GM04504 (cell line): ENCODE data around the gene PIAS1.
"Not testable (repeated sequence)": the region's sequence is repeated elsewhere in the genome, so short reads cannot be mapped to it uniquely, and the experiment has no call there.

ENCODE experiments used
- DNase-seq: peaks from one replicate; pipeline ENCODE4 v3.0.0-alpha.2; 2012; ENCODE audit warnings: low read depth

PIAS1 gene

DNA sequence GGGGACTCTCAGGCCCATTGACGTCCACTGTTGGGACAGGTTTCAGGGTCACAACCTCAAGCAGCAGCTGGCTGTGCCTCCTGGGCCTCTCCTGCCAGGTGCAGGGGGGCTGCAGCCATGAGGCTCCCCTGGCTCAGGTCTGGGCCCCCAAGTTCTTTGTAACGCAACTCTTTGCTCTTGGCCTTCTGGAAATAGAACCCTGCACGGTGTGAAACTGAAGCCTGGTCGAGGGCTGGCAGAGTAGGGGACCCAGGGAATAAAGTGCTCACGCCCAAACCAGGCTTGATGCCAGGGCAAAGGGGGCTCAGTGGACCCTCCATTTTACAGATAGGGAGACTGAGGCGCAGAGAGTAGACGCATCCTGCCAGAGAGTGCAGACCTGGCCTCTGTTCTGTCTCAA, 150.2 kb downstream of the PIAS1 start:
- no peak for DNase-seq

DNA sequence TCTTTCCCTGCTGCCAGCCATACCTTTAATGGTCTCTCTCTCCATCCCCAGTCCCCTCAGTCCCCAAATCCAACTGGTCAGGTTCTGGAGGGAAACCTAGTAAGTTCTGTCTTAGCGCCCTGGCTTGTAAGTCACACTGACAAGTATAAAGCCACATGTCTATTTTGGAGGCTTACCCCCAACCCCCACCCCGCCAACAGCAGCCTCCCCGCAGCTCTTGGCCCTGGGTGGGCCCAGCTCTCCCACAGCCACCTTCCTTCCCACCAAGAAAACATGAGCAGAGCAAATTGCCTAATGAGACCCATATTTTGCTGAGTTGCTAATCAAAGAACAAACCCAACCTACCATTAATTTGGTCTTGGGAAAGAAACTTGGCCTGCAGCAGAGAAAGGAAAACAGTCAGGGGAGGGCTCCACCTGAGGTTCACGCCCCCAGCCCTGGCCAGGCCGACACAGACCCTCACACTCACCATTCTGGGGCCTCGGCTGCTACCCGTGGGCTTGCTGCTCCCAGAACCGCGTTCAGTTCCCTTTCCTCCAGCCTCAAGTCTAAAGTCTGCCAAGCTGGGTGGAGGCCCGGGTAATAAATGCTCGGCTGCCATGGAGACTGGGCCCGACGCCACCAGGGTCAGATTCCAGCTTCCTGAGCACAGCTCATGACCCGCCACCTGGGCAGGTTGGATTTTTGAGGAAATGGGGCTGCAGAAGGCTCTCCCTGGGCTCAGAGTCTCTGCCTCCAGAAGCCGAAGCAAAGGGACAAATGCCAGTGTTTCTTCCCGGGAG, 150.9 kb downstream of the PIAS1 start, which contains the start of gene CALML4:
Gene CALML4, minus strand, starts transcription at position 557 of the 782 bp plus-strand sequence. Its CDS starts 85 bp downstream, at position 472.
- no peak for DNase-seq

DNA sequence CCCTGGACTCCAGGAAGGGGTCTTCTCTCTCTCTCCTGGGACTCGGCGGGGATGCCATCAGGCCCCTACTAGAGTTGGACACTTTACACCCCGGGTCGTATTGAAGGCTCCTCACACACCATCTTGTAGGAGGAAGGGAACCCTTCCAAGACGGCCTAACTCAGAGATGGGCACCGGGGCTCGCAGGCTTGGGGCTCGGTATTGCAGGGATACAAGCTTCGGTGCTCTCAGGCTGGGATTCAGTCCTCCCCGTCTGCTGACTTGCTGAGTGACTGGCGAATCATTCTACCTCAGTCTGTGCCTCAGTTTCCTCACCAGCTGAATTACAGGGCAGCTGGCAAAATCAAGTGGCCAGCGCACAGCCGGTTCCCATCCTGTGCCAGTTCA, 151.4 kb downstream of the PIAS1 start:
- no peak for DNase-seq

DNA sequence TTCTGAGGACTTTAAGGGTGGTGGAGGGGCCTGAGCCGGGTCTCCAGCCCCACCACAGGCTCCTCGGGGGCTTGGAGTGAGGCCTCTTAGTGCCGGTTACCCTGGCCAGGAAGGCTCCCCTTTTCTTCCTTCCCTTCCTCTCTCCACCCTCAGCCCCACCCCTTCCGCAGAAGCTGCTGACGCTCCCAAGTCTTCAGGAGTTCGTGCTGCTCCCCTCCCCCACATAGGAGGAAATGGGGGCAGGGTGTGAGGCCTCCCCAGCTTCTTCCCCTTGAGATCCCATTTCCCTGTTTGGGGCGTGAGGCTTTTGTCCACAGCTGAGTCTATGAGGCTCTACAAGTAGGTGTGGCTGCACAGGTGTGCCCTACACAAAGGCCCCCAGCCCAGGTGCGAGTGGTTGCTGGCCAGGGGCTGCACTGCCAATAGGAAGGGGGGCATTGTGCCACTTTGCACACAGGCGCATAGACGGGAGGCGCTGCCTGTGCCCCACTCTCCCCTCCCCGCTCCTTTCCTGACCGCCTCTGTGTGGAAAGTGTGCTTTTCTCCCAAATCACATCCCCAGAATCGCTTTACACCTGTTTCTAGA, 151.9 kb downstream of the PIAS1 start:
- no peak for DNase-seq

DNA sequence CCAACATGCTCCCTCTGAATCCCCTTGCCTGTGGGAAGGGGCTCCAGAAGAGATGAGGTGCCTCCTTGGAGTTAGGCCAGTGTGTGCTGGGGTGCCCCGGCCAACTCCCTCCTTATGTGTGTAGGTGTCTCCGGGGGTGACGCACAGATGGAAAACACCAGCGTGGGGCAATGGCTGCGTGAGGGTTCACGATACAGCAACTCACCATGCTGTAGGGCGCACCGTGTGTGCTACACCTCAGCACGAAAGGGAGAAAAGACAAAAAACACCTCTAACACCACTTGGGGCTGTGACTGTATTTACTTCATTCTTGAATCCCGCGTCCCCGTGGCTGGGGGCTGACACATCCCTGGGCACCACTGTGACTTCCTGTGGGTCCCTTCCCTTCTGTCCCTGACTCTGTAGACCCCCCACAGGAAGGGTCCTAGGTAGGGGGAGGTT, 152.6 kb downstream of the PIAS1 start:
- no peak for DNase-seq

DNA sequence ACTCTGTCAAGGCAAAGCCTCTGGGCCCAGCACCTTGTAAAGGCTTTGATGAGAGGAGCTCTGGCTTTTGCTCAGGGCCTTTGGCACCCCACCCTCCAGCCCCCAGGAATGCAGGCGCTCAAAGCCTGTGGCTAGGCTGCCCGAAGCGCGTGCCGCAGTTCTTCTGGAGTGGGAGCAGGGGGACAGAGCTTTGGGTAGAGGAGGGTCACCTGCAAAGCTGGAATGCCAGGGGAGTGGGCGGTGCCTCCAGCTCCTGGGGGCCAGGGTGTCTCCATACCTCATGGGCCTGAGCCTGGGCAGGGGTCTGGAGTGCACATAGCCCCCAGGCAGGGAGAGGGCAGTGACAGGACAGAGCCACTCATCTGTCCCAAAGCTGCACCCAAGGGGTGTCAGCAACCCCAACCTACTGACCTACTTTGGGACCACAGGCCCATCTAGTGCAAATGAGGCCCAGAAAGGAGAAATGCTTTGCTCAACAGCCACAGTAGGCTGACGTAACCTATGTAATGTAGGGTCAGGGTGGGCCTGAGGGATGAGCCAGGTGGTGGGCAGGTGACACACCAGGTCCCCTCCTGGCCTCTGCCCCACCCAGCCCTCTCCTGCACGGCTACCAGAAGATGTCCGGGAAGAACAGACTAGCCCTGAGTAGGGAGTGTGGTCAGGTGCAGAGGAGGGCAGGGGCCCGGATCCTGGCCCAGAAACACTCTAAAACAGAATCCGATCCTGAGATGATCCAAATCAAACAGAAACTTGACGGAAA, 153.2 kb downstream of the PIAS1 start:
- DNase-seq, result no peak

DNA sequence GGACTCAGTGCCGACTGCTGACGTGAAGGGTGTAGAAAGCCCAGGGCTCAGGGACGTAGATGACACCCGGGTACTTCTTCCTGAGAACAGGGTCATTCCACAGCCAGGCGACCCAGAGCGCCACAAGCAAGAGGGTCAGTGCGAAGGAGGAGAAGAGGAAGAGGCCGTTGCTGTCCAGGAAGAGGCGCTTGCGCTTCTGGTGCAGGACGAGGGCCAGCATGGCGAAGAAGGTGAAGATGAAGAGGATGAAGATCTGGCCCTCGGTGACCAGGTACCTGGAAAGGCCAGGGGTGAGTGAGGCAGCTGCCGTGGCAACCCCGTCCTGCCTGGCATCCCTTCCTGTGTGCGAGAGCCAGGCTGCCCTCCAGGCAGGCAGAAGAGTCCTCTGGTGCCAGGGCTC, 154.0 kb downstream of the PIAS1 start:
- DNase-seq, result no peak

DNA sequence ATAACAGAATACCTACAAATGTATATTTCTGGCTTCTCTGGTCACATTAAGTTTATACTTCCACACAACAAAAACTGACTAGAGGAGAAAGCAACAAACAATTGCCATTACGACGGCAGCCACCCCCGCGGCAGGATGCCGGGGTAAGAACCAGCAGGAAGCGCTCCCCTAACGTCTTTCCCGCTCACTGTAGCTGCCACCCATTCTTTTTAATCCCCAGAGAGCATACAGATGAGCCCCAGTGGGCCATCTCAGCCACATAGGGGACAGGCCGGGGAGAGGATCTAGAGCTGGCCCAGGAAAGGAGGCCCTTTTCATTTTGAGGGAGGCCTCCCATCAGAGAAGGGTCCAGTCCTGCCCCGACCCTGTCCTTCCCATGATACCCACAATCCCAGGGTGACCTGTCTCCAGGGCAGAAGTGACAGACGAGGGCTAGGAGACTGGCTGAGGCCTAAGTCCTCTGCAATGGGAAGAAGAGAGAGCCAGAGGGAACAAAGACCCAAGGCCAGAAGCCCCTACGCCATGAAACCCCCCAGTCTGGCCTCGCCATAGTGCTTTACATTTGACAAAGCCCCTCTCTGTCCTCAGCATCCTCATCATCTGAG, 154.6 kb downstream of the PIAS1 start:
- DNase-seq, result no peak

DNA sequence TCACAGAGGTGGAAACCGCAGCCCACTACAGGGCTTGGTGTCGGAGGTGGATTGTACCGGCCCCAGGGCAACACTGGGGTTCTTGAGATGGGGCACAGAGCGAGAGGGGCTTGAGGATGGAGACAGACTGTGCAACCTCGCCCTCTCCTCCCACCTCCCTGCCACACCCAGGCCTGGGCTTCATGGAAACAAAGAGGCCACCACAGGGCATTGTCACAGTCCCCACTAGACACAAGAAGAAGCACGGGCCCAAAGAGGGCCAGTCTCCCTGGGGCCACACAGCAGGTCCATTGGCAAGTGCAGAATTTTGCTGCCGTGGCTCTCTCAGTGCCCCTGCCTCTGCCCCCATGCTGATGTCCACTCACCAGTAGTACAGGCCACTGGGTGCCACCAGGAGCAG, 155.2 kb downstream of the PIAS1 start:
- DNase-seq, result no peak

DNA sequence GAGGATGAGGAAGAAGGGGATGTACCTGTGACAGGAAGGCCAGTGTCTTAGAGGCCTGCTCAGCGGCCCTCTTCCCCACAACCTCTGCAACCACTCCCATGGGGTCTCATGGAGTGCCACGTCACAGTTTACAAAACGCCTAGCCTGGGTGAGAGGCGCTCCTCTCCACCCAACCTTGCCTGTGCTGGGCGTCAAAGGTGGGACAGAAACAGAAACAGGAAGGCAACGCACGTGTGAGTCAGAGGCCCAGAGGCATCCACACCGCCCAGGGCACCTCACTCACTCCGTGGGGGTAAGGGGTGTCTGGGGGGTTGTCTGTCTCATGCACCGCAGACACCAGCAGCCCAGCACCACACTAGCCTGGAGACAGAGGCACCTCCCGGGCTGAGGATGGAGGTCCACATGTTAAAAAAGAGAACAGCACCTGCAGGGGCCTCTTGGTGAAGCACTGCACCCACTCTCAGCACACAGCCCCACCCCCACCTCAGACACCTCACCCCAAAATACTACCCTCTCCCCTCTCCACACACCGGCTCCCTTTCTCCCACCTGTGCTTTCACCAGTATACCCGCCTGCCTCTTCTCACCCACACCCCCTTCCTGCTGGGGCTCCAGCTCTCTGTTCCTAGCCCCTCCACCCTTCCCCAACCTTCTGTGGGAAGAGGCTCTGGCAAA, 155.8 kb downstream of the PIAS1 start:
- DNase-seq, result no peak

DNA sequence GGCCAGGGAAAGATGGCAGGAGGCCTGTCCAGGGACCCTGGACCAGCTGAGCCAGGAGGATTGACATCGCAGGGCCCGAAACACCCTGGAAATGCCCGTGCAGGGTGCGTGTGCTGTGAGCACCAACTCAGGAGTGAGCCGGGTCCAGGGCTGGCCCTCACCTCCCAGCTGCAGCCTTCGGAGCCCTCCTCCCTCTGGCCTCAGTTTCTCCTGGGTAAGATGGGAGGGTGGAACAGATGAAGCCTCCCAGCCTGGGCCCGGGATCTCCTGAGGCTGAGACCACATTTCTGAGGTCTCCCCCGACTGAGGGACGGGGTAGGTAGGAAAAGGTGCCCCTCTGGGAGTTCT, 156.3 kb downstream of the PIAS1 start:
- no peak for DNase-seq

DNA sequence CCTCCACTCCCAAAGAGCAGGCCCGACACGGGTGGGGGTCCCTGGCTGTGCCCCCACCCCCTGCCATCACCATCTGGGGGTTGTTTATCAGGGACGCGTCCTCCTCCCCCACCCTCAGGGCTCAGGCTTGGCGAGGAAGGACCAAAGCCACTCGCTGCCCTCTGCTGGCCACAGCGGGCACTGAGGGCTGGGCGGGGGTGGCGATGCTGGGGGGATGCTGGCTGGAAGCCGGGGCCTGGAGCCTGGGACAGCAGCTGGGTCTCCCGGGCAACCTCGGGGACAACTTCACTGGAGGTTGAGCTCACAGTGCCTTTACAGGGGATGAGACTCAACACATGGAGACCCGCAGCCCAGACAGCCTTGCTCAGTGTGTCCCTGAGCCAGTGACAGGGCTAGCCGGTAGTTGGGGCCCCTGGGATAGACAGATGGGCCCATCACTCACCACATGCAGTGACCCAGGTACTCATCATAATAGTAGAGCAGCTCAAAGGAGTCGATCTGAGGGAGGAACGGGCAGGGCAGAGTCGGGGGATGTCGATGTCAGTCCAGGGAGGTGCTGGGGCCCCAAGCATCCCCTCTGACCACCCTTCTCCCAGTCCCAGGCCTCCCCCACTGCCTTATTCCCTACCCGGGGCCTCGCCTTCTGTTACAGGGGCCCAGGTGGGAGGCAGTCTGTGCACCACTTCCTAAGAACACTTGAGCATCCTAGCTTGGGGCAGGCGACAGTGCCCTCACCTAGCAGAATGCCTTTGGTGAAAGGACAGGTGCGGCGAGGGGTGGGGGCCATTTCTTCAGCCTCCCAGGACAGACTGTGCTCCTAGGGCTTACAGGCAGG, 156.9 kb downstream of the PIAS1 start:
- no peak for DNase-seq

DNA sequence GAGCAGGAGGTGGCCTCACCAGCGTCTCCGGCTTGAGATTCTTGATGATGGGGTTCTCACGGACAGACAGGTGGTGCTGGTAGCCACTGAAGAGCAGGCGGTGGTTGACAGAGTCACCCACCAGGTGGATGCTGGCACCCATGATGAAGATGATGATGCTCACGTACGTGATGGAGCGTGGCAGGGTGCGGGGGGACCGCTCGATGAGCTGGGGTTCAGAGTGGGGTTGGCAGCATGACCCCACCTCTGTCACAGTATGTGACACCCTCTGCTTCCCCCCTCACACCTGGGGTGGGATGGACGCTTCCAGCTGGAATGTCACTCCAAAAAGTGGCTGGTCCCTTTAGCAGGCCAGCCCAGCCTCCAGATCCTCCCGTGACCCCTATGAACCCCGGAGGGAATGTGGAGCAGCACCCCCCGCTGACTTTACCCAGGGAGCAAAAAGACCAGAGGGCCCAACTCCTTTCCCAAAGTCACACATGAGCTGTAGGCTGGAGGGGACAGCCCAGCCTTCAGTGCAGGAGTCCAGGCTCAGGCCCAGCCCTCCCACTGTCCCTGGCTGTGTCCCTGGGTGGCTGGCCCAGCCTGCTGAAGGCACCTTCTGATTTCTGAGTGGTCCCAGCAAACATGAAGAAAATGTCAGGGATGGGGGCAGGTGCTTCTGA, 157.7 kb downstream of the PIAS1 start:
- no peak for DNase-seq

DNA sequence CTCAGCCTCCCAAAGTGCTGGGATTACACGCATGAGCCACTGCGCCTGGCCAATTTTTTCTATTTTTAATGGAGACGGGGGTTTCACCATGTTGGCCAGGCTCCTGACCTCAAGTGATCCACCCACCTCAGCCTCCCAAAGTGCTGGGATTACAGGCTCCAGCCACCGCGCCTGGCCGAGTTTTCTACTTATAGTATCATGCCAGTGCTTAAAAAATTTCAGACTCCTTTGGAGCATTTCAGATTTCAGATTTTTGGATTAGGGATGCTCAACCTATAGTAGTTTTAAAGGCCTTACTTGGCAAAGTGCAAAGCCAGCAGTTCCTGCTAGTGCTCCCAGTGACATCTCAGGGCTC, 159.4 kb downstream of the PIAS1 start:
- not testable (repeated sequence) for DNase-seq

DNA sequence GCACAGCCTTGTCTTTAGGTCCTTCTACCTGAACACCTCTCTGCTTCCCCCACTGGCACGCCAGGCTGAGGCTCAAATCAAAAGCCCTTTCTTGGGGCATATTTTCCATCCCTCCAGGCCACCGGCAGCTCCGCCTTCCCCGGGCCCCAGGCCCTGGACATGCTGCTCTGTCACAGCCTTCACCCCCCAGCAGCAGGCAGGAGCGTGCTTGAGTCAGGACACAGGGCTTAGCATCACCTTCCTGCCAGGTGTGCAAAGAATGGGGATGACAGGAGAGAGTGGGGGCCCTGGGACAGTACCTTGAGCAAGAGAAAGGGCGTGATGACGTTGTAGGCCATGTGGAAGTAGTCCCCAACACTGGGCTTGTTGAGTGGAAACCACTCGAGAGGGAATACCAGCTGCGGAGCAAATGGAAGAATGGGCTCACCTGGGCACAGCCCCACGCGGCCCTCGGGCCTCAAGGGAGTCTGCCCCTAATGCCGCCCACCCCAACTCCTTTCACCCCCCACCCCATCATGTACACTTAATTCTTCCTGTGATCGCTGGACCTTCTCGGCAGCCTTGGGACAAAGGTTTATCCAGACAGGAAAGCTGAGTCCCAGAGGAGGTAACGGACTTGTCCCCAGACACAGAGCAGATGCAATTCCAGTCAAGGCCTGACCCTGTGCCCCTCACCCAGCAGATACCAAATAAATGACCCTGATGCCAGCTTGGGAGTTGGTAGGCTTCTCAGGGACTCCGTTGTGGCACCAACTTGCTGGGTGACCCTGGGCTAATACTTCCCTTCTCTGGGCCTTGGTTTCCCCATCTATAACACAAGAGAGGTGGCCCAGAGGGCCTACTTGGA, 160.1 kb downstream of the PIAS1 start:
- DNase-seq, result no peak

DNA sequence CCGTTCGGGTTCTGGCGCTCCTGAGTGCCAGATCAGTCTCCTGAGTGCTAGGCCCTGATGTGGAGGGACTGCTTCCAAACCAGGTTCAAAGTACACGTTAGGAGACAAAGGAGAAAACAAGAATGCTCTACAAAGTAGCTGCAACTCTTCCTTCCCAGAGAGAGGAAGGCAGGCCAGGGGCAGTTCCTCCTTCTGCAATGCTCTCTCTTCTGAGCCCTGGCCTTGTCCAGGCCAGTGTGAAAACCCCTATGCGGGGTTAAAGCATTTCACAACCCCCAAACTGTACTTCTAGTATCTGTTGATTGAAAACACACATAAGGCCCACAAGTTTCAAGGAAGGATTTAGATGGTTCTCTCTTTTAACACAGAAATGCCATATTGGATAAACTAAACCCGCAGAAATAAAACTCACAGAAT, 160.7 kb downstream of the PIAS1 start:
- DNase-seq, result no peak

DNA sequence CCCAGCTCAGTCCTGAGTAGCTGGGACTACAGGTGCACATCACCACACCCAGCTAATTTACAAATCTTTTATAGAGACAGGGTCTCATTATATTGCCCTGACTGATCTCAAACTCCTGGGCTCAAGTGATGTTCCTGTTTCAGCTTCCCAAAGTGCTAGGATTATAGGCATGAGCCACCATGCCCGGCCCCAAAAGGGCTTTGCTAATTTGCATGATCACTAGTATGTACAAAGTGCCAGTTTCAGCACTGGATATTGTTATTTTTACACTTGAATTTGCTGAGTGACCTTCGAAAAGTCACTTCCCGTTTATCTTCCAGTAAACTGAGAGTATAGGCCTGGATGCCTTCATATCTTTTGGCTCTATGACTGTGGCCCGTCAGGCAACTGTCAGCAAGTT, 163.2 kb downstream of the PIAS1 start:
- no peak for DNase-seq

DNA sequence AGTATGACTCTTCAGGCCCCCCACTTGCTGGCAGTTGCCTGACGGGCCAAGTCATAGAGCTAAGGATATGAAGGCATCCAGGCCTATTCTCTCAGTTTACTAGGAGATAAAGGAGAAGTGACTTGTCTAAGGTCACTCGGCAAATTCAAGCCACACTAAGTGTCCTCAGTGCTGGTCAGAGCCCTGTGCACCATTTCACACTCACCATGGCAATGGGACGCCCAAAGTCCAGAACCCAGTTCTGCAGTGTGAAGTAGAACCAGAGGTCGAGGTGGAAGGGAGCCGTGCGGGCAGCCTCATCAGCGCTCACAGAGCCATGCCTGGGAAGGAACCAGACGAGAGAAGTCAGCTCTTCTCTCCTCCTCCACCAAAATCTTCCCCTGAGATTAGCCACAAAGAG, 164.2 kb downstream of the PIAS1 start:
- no peak for DNase-seq

DNA sequence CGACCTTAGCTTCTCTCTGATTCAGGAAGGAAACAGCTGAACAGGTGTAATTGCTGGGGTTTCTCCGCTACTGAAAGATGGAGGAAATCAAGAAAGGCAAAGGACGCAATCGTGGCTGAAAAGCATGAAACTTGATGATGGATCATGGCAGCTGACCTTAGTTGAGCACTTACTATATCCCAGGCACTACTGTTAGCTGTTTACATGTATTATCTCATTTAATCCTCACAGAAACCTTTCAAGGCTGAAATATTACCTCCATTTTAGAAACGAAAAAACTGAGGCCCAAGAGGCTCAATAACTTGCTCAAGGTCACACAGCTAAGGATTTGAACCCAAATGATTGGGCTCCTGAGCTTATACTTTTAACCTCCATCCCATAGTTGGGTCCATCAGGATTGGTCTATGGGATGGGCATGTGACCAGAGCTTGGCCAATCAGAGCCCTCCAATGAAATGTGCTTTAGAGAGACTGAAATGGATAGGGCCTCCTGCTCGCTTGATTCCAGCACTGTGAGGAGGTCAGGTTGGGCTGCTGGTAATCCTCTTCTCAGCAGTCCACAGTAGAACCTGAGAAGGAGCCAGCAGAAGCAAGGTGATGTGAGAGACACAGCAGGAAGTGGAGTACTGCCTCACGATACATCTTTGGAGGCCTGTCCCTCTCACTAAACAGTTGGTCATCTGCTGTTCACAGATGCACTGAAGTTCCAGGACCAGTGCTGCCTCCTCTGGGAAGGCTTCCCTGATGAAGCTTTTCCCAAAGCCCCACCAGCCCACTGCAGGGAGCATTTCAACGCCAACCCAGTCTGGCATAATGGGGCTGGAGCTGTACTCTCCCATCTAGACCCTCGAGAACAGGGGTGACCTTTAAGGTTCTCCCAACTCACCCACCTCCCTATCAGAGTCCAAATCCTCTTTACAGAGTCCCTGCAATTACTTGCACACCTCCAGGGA, 165.0 kb downstream of the PIAS1 start:
- DNase-seq, result no peak
